T-cell (primary cell): ENCODE results near the gene SLC4A11. TPM values are rescaled to one million over a fixed set of nuclear protein-coding genes. Genes with fewer than 3 reads are reported as not detected.

Experiments used
- ATAC-seq, 4 experiments: fragments of 200-7000 bp in 3 of 4; fragments of 150-1000 bp in 1 of 4; cut with Tn5 transposase; replicated peaks in 1 of 4; 1 replicate in 3 of 4; 2 replicates in 1 of 4; pipeline ENCODE4 v1.10.0; 2021; ENCODE audit warnings: moderate library complexity in 3 of 4, mild to moderate bottlenecking in 2 of 4, moderate number of reproducible peaks in 1 of 4
- CTCF ChIA-PET, 2 donors: fragments of 300-600 bp; sonication (Branson Sonifier 250); formaldehyde crosslinking; loops; one replicate each; lab custom pipeline; 2022; ENCODE audit warnings: antibody characterized with exemption in 2 of 2; lab: Charles Lee
- POLR2A ChIA-PET, 2 donors: fragments of 300-600 bp; sonication (Branson Sonifier 250); formaldehyde crosslinking; loops; one replicate each; lab custom pipeline; 2022; ENCODE audit warnings: antibody characterized with exemption in 2 of 2; lab: Charles Lee
- DNase-seq, 35 experiments: peaks; one replicate each; pipeline versions ENCODE4 v3.0.0 to v3.0.0-alpha.2; 2013 to 2023
- H3K27ac ChIP-seq: one replicate; pipeline ENCODE4 v1.5.1; 2013; ENCODE audit warnings: low read length
- H3K27me3 ChIP-seq, 2 experiments: replicated peaks in 1 of 2; 1 replicate in 1 of 2; 2 replicates in 1 of 2; pipeline versions ENCODE4 v1.6.1 to v1.7.0; 2013; ENCODE audit warnings: low read length in 1 of 2, mixed read lengths in 1 of 2; ENCODE audit not compliant: control insufficient read depth in 2 of 2, insufficient read depth in 2 of 2; ENCODE audit errors: extremely low read depth in 1 of 2
- H3K36me3 ChIP-seq, 2 donors: 1 replicate in 1 of 2; 2 replicates in 1 of 2; pipeline versions ENCODE4 v1.6.1 to v1.7.0; 2013; ENCODE audit warnings: low read length in 1 of 2; ENCODE audit not compliant: control insufficient read depth in 2 of 2, insufficient read depth in 1 of 2; ENCODE audit errors: extremely low read depth in 1 of 2
- H3K4me1 ChIP-seq, 2 experiments: 1 replicate in 1 of 2; 2 replicates in 1 of 2; pipeline versions ENCODE4 v1.6.1 to v1.7.0; 2013; ENCODE audit warnings: low read length in 2 of 2, mixed read lengths in 1 of 2; ENCODE audit not compliant: insufficient read depth in 2 of 2, control insufficient read depth in 1 of 2; ENCODE audit errors: extremely low read depth in 1 of 2
- H3K4me3 ChIP-seq, 2 donors: 1 replicate in 1 of 2; 2 replicates in 1 of 2; pipeline versions ENCODE4 v1.5.1 to v1.7.0; 2013; ENCODE audit warnings: mild to moderate bottlenecking in 2 of 2, low read length in 1 of 2, moderate library complexity in 1 of 2; ENCODE audit not compliant: control insufficient read depth in 1 of 2; ENCODE audit errors: extremely low read depth in 1 of 2
- H3K9me3 ChIP-seq: 2 replicates; pipeline ENCODE4 v1.7.0; 2013
- H3K27ac Mint-ChIP-seq, 2 donors: one replicate each; pipeline ENCODE4 v1.8.0; 2020 to 2021; ENCODE audit warnings: mild to moderate bottlenecking in 2 of 2, mixed read lengths in 2 of 2
- H3K27me3 Mint-ChIP-seq, 2 donors: one replicate each; pipeline ENCODE4 v1.8.0; 2021 to 2022; ENCODE audit warnings: mixed read lengths in 2 of 2
- H3K36me3 Mint-ChIP-seq: one replicate; pipeline ENCODE4 v1.8.0; 2021; ENCODE audit warnings: mixed read lengths
- H3K4me1 Mint-ChIP-seq, 3 donors: one replicate each; pipeline ENCODE4 v1.8.0; 2020 to 2022; ENCODE audit warnings: mixed read lengths in 3 of 3, mild to moderate bottlenecking in 1 of 3
- H3K4me3 Mint-ChIP-seq, 3 donors: one replicate each; pipeline ENCODE4 v1.8.0; 2020 to 2022; ENCODE audit warnings: mild to moderate bottlenecking in 3 of 3, mixed read lengths in 3 of 3, moderate library complexity in 3 of 3
- H3K9me3 Mint-ChIP-seq, 3 donors: one replicate each; pipeline ENCODE4 v1.8.0; 2020 to 2022; ENCODE audit warnings: mixed read lengths in 3 of 3
- WGBS: methylation state at CpG from one replicate; pipeline ENCODE4 v1.1.5; 2013; ENCODE audit warnings: missing lambda C conversion rate; ENCODE audit not compliant: insufficient coverage; 5-methylcytosine and 5-hydroxymethylcytosine counted together
- total RNA-seq, 35 experiments: library from RNA in 6 of 35; stranded (reverse) in 6 of 35; fragments of 120-200 nt in 1 of 35; gene quantifications; one replicate each; pipeline versions ENCODE4 v1.2.1 to v1.2.4 and lab custom pipeline; 2013 to 2026

Gene SLC4A11
- total RNA-seq, 5 donors from 2014 or later (not counting 1 experiment from before 2014, with no cell fraction given) = 0.43 to 3.9 (median 1.4) TPM

DNA sequence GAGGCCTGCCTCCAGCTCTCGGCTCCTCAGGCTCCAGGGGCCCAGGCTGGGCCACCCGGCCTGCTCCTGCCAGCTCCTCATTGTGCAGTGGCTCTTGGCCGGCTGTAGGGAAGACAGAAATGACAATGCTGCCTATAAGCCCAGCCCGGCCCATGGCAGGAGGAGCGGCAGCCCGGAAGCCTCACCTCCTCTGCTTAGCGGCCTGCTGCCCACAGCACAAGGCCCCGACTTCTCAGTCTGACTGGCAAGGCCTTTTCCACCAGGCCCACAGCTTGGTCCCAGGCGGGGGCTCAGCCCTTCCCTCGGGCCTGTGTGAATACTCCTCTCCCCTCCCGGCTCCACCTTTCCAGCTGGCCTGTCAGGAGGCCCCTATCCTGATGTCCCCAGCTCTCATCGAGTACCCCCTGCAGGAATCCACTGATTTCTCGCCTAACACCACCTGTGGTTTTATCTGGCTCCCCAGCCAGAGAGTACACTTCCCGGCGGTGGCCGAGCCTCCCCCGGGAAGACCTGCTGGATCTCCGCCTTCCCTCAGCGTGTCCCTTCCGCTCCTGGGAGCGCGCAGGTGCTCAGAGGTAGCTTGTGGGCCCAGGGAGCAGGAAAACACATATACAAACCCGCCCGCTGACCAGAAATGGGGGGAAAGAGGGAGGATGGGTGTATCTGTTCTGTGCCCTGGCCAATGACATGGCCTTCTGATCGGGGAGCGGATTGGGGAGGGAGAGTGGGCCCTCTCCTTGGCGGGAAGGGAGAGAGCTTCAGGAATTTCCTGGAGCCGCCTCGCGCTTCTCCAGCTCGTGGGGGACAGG lies 35.5 kb downstream of the SLC4A11 start:
- DNase-seq = peak in 14 of 35 experiments; percentile 8 to 42 (median 17)

DNA sequence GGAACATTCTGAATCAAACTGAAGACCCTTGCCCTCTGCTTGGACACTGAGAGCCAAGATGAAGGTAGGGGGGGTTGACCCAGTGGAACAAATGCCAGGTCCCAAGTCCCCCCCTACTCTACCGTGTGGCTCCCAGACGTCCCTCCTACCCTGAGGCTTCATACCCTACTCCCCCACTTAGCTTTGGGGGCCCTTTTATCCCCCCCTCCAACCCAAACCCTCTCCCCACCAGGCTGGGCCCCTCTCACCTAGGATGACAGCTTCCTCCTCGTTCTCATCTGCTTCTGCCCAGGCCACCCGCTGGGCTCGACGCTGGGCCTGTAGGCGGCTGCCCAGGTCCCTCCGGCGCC lies 36.0 kb downstream of the SLC4A11 start:
- Histone ChIP-seq H3K27ac (peak overlapping the region; percentile 58), H3K9me3 (no peaks in the 10 kb centered on the region), H3K36me3 (peaks cover 13 to 28% of the 10 kb centered on the region in 2 donors), H3K4me1 (peaks cover 2 to 26% of the 10 kb centered on the region in 2 experiments), H3K27me3 (peaks cover 0 to 4% of the 10 kb centered on the region in 2 experiments), H3K4me3 (peak overlapping the region in 1 of 2 donors; percentile 82)
- ATAC-seq (no peak), DNase-seq (peak in 1 of 35 experiments; percentile 15)
- Mint-ChIP-seq H3K27me3 (no peaks in the 10 kb centered on the region), H3K4me3 (peak overlapping the region; percentile 91 to 97 (median 95)), H3K36me3 (peaks cover 19% of the 10 kb centered on the region), H3K4me1 (peaks cover 13 to 22% (median 16%) of the 10 kb centered on the region in 3 donors), H3K27ac (peak overlapping the region in 1 of 2 donors; percentile 96), H3K9me3 (no peaks in the 10 kb centered on the region)
- WGBS = 41% methylated on average over 9 of the region's 9 CpGs
- ChIA-PET CTCF (interaction anchor here in 1 of 2 donors (0.7 kb wide), 1 partner anchor 86 kb away, joined by 3 read pairs; no protein-coding TSS in a partner anchor), POLR2A (no interaction called here)

More for the DNA sequence above, 35.5 kb downstream of the SLC4A11 start:
- H3K27me3 ChIP-seq = peaks cover 0 to 4% of the 10 kb centered on the region in 2 experiments
- Mint-ChIP-seq H3K36me3 (peaks cover 19% of the 10 kb centered on the region), H3K4me3 (peak overlapping the region; percentile 91 to 97 (median 95)), H3K4me1 (peaks cover 17 to 24% (median 17%) of the 10 kb centered on the region in 3 donors), H3K27ac (peak overlapping the region; percentile 96 to 98), H3K27me3 (no peaks in the 10 kb centered on the region), H3K9me3 (no peaks in the 10 kb centered on the region)
- peak overlapping the region; percentile 58 for H3K27ac ChIP-seq
- no peaks in the 10 kb centered on the region for H3K9me3 ChIP-seq
- WGBS = 7% methylated on average over 18 of the region's 31 CpGs
- H3K4me3 ChIP-seq = peak overlapping the region; percentile 82 to 97
- H3K4me1 ChIP-seq = peaks cover 2 to 28% of the 10 kb centered on the region in 2 experiments
- H3K36me3 ChIP-seq = peaks cover 13 to 28% of the 10 kb centered on the region in 2 donors
- peak in 3 of 4 experiments; percentile 2 to 34 (median 15) for ATAC-seq
- CTCF ChIA-PET = interaction anchor here in 1 of 2 donors (0.7 kb wide), 1 partner anchor 86 kb away, joined by 3 read pairs; no protein-coding TSS in a partner anchor
- POLR2A ChIA-PET = no interaction called here

DNA sequence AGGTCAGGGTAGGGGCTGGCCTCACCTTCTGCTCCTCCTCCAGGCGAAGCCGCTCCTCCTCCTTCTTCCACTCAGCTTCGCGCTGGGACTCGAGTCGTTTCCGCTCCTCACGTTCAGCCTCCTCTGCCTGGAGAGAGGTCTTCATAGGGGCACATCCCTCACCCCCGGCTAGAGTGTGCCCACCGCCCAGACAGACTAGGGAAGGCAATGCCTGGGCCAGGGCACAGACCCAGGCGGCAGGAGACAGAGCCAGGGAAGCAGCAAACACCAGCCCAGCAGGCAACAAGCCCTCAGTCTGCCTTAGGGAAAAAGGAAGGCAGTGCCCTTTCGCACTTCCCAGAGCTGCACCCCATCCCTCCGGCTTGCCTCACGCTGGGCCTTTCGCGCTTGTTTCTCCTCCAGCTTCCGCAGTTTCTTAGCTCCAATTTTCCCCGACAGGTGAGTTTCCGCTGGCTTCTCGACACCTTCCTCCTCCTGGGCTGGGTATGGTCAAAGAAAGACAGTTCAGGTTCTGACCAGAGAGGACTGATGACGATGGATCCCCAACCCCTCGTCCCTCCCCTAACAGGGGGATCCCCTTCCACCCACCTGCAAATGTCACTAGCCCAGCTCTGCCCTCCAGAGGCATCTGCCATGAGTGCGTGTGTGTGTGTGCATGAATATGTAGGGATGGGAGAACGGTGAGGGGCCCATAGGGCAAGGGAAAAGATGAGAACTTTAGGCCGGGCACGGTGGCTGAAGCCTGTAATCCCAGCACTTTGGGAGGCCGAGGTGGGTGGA lies 38.8 kb downstream of the SLC4A11 start:
- Mint-ChIP-seq H3K4me3 (no peak overlapping the region), H3K4me1 (peaks cover 13 to 29% (median 27%) of the 10 kb centered on the region in 3 donors), H3K27ac (no peak overlapping the region), H3K9me3 (no peaks in the 10 kb centered on the region), H3K27me3 (no peaks in the 10 kb centered on the region), H3K36me3 (peaks cover 34% of the 10 kb centered on the region)
- Histone ChIP-seq H3K27me3 (peaks cover 0 to 4% of the 10 kb centered on the region in 2 experiments), H3K4me3 (no peak overlapping the region), H3K36me3 (peaks cover 13 to 50% of the 10 kb centered on the region in 2 donors), H3K4me1 (peaks cover 2 to 26% of the 10 kb centered on the region in 2 experiments), H3K27ac (no peak overlapping the region), H3K9me3 (no peaks in the 10 kb centered on the region)
- DNase-seq = no peak
- WGBS = 99% methylated on average over 16 of the region's 27 CpGs
- ATAC-seq = no peak
- CTCF ChIA-PET = no interaction called here
- POLR2A ChIA-PET = no interaction called here

- DNase-seq = no peak
- Mint-ChIP-seq H3K4me1 (peaks cover 10 to 28% (median 24%) of the 10 kb centered on the region in 3 donors), H3K9me3 (no peaks in the 10 kb centered on the region), H3K36me3 (peaks cover 35% of the 10 kb centered on the region), H3K27ac (no peak overlapping the region), H3K4me3 (no peak overlapping the region), H3K27me3 (no peaks in the 10 kb centered on the region)
- POLR2A ChIA-PET = no interaction called here
- Histone ChIP-seq H3K36me3 (peaks cover 13 to 60% of the 10 kb centered on the region in 2 donors), H3K4me3 (no peak overlapping the region), H3K9me3 (no peaks in the 10 kb centered on the region), H3K27ac (no peak overlapping the region), H3K27me3 (peaks cover 0 to 4% of the 10 kb centered on the region in 2 experiments), H3K4me1 (peaks cover 2 to 19% of the 10 kb centered on the region in 2 experiments)
- ATAC-seq = no peak
- 60% methylated on average over 1 of the region's 2 CpGs for WGBS
- CTCF ChIA-PET = no interaction called here
Observed at GRCh38 chr20:3199206-3199605, 39.8 kb downstream of the SLC4A11 start.

DNA sequence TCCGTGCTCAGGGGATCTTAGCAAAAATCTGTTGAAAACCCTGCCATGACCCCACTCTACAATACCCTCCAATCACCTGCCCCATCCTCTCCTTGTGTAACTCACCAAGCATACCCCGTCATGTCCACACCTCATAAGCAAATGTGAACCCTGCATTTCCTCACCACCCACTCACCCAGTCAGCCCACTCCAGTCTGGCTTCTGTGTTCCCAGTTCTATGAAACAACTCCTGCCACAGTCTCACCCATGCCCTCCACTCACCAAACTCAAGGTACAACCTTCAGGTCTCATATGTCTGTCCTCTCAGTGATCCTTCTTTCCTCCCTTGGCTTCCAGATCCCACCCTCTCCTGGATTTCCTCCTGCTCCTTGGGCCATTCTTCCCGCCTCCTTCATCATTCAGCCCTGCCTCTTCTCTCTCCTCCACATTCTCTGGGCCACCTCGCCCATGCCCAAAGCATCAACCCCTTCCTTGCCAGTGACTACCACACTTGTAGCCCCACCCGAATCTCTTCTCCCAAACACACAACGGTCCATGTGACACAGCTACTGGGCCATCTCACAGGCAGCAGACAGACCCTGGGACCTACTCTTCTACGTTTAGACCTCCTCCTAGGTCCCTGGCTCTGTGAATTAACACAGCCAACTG lies 43.3 kb downstream of the SLC4A11 start:
- Histone ChIP-seq H3K27me3 (no peaks in the 10 kb centered on the region), H3K4me1 (no peaks in the 10 kb centered on the region), H3K4me3 (no peak overlapping the region), H3K36me3 (peaks cover 20 to 85% of the 10 kb centered on the region in 2 donors), H3K9me3 (no peaks in the 10 kb centered on the region), H3K27ac (no peak overlapping the region)
- no peak for ATAC-seq
- Mint-ChIP-seq H3K27me3 (no peaks in the 10 kb centered on the region), H3K4me1 (peaks cover 0 to 24% (median 7%) of the 10 kb centered on the region in 3 donors), H3K4me3 (no peak overlapping the region), H3K27ac (peak overlapping the region; percentile 3 to 69), H3K36me3 (peaks cover 56% of the 10 kb centered on the region), H3K9me3 (no peaks in the 10 kb centered on the region)
- ChIA-PET CTCF (no interaction called here), POLR2A (no interaction called here)
- no peak for DNase-seq
- WGBS = 91% methylated on average over 7 of the region's 7 CpGs
